Ecto neural progenitor cell (in vitro differentiated cells): ENCODE data around the gene BOD1L2.

Experiments used
- DNase-seq: peaks from one replicate; pipeline ENCODE4 v3.0.0-alpha.2; 2018; ENCODE audit warnings: low spot score

The BOD1L2 gene

GRCh38 chr18:57146956-57147636 is at the start of gene BOD1L2:
Gene BOD1L2, plus strand, starts transcription at chr18:57147087. Its CDS starts 226 bp downstream, at chr18:57147313.
- DNase-seq: no peak

DNA sequence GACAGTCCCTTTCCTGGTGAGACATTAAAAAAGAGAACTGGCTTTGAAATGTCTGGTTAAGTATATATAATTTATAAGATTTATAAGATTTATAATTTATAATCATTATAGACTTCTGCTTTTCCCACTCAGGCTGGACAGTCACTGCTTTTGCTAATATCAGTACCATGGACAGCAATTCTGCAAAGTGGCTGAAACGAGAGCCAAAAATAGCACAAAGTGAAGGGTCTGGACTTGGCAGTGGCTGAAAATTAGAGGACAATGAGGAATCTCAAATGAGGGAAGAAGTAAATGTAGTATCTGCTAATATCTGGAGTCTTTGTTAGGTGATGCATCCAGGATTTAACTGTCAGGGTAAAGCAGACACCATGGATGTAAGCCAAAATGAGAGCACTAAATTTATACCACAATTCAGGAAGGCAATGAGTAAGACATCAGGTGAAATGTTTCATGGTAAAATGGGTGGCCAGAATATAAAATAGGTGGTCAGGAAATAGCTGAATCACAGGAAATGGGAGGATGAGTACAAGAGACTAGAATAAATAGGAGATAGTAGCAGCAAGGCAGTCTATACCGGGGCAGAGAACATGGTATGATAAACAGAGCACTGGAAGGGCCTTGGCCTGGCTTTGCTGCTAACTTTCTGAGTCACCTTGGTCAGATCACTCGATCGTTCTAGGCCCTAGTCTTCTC is 39.6 kb upstream of the BOD1L2 start:
- peak; percentile 36 for DNase-seq

GRCh38 chr18:57110290-57110689 is 36.6 kb upstream of the BOD1L2 start:
- no peak for DNase-seq

- DNase-seq: no peak
Measured at GRCh38 chr18:57113799-57114420, 33.0 kb upstream of the BOD1L2 start.

DNA sequence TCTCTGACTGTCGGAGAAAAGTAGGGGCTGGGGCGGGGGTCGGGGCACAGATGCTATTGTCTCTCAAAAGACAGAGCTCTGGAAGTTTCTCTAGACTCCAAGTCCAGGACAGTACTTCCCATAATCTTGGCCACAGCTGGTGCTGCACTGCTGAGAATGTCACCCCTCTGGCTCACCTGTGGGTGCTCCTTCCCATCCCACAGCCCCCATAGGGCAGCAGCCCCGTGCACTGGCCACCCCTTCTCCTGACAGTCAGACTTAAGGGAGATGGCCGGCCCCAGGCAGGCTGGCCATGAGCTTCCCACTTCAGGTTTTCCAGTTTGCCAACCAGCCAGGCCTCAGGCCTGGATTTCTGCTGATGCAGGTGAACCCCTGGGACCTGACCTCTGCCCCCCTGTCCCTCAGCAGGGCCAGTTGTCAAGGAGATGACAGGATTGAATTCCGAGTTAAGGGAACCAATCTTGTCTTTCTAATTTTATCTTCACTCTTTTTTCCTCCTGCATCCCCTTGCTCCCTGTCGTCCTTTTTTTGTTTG is 30.2 kb upstream of the BOD1L2 start:
- no peak for DNase-seq

DNA sequence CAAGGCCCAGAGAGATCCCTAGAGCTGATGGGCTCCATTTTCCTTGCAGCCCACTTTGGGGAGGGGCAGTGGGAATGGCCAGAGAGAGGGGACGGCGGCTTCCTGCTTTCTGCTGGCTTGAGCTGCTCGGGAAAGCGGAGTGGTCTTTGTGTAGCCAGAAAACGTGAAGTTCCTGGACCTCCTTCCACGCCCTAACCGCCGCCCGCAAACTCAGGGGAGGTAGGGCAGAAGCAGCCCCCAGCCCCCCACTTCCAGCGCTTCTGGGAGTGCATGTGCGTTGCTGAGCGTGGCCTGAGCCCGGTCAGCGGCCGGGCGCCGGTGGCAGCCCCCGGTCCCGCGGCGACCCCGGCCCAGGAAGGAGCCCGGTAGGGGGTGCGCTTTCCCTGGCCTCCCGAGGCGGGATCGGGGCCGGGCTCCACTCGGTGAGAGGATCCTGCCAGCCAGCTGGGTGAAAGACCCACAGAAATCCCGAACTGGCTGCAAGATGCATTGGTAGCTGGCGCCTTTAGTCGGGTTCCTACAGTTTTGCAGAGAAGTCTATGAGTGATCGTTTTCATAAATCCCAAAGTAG is 25.3 kb upstream of the BOD1L2 start:
- DNase-seq: peak; percentile 67

- DNase-seq: peak; percentile 31
Measured at GRCh38 chr18:57122936-57123510, 23.9 kb upstream of the BOD1L2 start.

- no peak for DNase-seq
Measured at GRCh38 chr18:57125627-57126026, 21.3 kb upstream of the BOD1L2 start.

DNA sequence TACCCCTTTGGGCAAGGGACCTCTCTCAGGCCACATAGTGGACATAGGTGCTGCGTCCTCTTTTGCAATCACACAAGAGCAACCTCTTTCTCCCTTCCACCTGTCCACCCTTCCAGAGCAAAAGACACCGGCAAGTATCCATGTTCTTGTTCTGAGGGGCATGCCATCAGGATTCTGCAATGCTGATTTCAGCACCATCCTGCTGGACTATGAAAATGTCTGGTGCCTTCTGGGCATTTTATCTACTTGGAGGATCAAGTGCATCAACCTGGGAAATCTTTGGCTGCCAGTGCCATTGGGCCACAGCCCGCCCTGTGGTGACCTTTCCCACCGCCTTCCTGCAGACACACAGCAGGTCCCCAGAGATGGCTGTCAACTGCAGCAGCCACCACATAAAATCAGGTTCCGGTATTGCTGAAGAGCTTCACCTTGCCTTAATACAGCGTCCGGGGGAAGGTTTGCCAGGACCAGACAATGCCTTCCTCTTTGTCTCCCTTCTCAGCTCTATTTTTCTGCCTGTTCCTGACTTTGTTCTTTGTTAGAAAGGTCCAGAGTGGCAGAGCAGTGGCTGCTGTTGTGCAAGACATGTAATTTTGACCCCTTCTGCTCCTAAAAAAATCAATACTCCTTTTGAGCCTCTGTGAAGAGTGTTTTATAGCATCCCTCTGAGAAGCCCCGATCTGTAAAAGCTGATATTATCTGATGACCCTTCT is 18.5 kb upstream of the BOD1L2 start:
- DNase-seq: no peak

DNA sequence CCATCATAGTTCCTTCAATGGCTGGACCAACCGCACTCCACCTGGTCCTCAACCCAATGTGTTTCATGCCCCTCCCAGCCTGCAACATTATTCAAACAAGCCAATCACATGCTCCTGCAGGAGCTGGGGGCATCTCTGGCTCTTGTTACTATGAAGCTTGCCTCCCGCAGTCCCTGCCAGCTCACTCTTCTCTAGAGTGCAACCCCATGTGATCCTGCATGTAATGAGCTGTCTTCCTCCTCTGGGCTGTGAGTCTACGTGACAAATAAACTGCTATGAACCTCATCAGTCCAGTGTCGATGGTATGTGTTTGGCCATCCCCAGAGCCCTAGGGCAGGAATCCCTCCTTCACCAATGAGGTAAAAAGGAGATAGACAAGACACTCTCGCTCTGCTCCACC is 15.8 kb upstream of the BOD1L2 start:
- DNase-seq: no peak

- DNase-seq: no peak
Measured at GRCh38 chr18:57131782-57132181, 15.1 kb upstream of the BOD1L2 start.

GRCh38 chr18:57134618-57135135 is 12.2 kb upstream of the BOD1L2 start:
- DNase-seq: no peak

- DNase-seq: no peak
Measured at GRCh38 chr18:57135699-57136098, 11.2 kb upstream of the BOD1L2 start.

- no peak for DNase-seq
Measured at GRCh38 chr18:57137847-57138246, 9.0 kb upstream of the BOD1L2 start.

GRCh38 chr18:57141208-57142129 is 5.4 kb upstream of the BOD1L2 start:
- DNase-seq: no peak

DNA sequence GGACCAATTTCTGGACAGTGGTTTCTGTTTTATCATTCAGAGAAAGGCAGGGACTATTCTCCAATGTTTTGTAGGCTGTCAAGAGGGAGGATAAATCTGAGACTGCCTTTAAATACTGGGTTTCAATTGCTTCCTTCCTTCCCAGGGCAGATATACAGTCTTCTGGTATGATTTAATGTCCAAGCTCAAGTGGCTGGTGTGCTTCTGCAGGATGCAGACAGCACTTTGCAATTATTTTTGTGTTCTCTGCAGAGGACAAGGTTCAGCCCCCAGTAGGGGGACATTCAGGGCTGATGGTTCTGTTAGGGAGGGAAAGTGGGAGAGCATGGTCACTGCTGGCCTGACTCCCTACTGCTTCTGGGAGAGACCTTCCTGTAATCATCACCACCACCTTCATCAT is 4.6 kb upstream of the BOD1L2 start:
- DNase-seq: no peak

GRCh38 chr18:57143265-57143664 is 3.6 kb upstream of the BOD1L2 start:
- DNase-seq: no peak

- no peak for DNase-seq
Measured at GRCh38 chr18:57148263-57148662, 1.4 kb downstream of the BOD1L2 start.

GRCh38 chr18:57149051-57149450 is 2.2 kb downstream of the BOD1L2 start:
- no peak for DNase-seq

DNA sequence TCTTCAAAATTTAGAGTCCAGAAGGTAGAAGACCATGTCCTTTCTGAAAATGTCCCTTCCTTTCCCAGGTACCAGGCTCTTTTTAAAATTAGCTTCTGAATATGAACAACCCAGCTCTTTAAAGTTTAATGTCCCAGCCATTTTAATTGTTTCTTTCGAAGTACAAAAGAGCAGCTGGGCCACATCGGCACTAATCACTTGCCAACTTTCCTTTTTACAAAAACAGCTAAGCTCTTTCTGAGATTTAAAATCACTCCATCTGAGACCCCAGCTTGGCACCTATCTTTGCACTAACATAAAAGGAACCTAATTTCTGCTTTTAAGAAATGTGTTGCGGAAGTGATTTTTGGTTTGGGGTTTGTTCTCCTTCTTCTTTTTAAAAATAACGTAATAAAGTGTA is 2.6 kb downstream of the BOD1L2 start:
- DNase-seq: no peak
